ENCODE results near the gene BTAF1. TPM values are rescaled to one million over a fixed set of nuclear protein-coding genes. Genes with fewer than 3 reads are reported as not detected.
A peak's percentile ranks its signal among the peaks of the same experiment; 100 is the strongest.

Gene BTAF1
- polyA plus RNA-seq, 6 donors from 2014 or later, result 9.2 to 25.8 (median 16.1) TPM

DNA sequence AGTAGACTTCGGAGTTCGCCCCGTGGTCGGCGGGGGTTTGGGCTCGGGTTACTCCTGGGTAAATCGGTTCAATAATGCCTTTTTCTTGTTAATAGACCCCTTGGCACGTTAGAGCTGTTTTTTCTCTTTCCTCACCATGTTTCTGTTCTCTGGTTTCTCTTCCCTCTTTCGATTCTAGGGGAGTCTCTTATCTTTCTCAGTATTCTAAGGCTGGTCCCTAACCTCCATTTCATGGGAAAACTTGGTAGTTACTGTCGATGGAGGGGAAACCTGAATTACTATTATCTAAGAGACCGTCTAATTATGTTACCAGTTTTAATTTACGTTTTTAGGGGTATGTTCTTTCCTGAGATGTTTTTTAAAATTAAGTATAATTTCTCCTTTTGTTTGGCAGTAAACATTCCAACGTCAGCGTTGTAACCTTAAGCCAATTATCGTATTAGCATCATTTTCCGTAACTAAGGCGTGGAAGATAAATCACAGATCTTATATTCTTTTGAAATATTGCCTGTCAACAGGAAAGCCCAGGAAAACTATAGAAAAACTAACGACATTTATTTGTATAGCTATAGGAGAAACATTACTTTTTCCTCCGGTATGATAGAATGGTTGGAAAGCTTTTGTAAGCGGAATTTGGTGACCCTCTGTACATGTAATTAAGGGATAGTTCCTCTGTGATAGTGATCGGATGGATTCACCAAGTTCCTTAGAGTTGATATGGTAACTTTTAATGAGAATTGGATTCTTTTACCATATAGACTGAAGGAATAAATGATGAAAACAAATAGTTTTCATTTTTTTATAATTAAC is 847 bp downstream of the BTAF1 start:
- peaks cover 34 to 48% (median 38%) of the 10 kb centered on the region in 3 donors for H3K4me1 Mint-ChIP-seq
- peaks cover 0 to 14% of the 10 kb centered on the region in 2 donors for H3K36me3 Mint-ChIP-seq
- DNase-seq (no peak), ATAC-seq (ENCODE audit: low read depth in 2 of 2) (peak; percentile 19 to 27)
- peak overlapping the region; percentile 90 to 98 (median 95) for H3K4me3 Mint-ChIP-seq
- peak overlapping the region; percentile 98 to 99 (median 99) for H3K27ac Mint-ChIP-seq
- H3K9me3 Mint-ChIP-seq, result no peaks in the 10 kb centered on the region
- peaks cover 0 to under 1% (median 0%) of the 10 kb centered on the region in 3 donors for H3K27me3 Mint-ChIP-seq

DNA sequence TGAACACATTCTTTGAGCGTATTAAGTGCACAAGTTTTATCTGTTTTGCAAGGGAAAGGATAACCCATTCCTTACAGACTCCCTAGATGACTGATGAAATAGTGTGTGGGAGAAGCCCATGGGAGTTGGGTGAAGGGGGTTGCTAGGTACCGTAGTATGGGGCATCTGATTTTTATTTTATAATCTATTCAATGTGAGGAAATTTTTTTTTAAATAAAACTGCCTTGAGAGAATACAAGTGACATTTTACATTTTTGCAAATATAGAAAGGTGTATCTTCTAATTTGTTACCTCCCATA is 1.4 kb downstream of the BTAF1 start:
- ATAC-seq (ENCODE audit: low read depth in 2 of 2) (no peak), DNase-seq (no peak)
- H3K27ac Mint-ChIP-seq, result peak overlapping the region in 4 of 6 donors; percentile 98 to 99 (median 99)
- peaks cover 34 to 48% (median 38%) of the 10 kb centered on the region in 3 donors for H3K4me1 Mint-ChIP-seq
- no peaks in the 10 kb centered on the region for H3K9me3 Mint-ChIP-seq
- H3K27me3 Mint-ChIP-seq, result no peaks in the 10 kb centered on the region
- H3K4me3 Mint-ChIP-seq, result peak overlapping the region; percentile 47 to 98 (median 95)
- H3K36me3 Mint-ChIP-seq, result peaks cover 0 to 13% of the 10 kb centered on the region in 2 donors

DNA sequence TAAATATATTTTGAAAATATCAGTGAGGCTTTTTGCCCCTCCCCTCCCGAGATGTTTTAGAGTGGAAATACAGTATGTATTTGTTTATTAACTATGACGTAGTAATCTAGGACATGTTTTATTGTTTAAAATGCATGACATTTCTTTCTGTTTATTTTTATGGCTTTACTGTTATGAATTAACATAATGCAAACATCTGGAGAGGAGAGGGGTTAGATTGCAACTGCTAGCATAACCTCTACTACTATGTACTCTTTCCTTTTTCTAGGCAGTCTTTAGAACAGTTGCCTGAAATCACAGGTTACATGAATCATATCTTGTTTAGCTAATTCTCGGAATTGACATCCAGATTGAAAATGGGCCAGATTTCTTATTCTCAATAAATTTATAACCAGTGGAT is 7.4 kb downstream of the BTAF1 start:
- Mint-ChIP-seq H3K9me3 (no peaks in the 10 kb centered on the region), H3K27me3 (no peaks in the 10 kb centered on the region), H3K27ac (no peak overlapping the region), H3K36me3 (peaks cover 6 to 24% of the 10 kb centered on the region in 2 donors), H3K4me3 (no peak overlapping the region), H3K4me1 (peaks cover 43 to 55% (median 47%) of the 10 kb centered on the region in 3 donors)
- DNase-seq, result no peak
- no peak for ATAC-seq (ENCODE audit: low read depth in 2 of 2)

DNA sequence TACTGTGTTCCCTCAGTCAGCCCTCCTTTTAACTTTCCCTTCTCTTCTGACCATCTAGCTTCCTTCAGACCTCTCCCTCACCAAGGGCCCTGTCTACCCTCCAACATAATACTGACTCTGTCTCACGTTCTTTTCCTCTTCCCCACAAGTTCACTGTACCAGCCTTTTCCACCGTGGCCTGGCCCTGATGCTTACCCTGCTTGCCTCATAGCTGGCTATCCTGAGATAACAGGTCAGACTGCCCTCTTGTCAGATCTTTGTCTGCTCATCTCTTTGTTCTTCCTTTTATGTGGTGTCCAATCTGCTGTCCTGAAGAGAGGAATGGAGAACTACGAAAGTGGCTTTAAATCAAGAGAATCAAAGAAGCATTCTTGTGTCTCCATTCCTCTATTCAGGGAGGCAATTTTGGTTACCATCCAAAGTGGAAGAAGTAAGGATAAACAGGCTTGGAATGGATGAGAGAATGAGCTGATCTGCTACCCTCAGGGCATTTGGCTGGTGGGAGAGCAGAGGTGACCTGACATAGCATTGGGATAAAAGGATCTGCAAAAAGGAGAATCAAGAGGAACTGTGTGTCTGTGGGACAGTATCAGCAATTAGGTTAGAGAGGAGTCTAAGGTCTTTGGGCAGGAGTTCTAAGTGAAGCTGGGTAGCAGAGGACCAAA is 8.1 kb downstream of the BTAF1 start:
- ATAC-seq (ENCODE audit: low read depth in 2 of 2), result no peak
- Mint-ChIP-seq H3K36me3 (peaks cover 6 to 24% of the 10 kb centered on the region in 2 donors), H3K27me3 (no peaks in the 10 kb centered on the region), H3K9me3 (no peaks in the 10 kb centered on the region), H3K27ac (peak overlapping the region in 4 of 6 donors; percentile 68 to 94 (median 80)), H3K4me1 (peaks cover 41 to 48% (median 46%) of the 10 kb centered on the region in 3 donors), H3K4me3 (no peak overlapping the region)
- no peak for DNase-seq

DNA sequence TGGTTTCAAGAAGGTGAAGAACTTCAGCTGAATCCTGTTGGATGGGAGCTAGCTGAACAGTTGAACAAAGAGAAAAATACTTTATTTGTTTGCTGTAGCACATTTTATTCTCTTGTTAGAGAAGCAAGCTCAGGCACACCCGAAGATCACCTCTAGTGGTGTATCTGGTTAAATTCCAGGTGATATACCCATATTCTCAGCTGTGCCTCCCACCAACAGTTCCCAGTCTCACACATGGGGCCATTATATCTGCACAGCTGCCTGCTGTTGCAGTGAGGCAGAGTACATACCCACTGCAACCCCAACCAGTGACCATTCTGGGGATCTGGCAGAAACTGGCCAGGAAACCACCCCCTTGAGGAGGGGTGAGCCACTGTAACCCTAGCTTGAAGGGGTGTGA is 9.2 kb downstream of the BTAF1 start:
- Mint-ChIP-seq H3K36me3 (peaks cover 6 to 19% of the 10 kb centered on the region in 2 donors), H3K4me1 (peaks cover 42 to 43% (median 43%) of the 10 kb centered on the region in 3 donors)
- no peak for ATAC-seq (ENCODE audit: low read depth in 2 of 2)

DNA sequence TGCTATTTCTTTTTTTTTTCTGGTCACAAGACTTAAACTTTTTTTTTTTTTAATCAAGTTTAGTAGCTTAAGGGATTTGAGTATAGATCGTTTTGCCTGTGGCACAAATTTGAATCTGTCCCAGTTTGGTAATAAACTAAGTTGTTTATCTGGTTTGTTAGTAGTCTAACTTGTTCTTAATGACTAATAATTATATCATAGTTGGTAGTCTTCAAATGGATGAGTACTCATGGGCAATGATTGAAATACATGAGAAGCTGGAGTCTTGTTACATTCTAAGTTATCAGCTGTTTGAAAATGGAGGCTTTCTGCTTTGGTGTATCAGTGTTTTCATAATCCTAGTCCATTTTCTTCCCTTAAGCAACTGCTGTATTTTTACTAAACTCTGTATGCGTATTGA is 12.3 kb downstream of the BTAF1 start:
- no peak overlapping the region for H3K4me3 Mint-ChIP-seq
- no peak overlapping the region for H3K27ac Mint-ChIP-seq
- DNase-seq (no peak), ATAC-seq (ENCODE audit: low read depth in 2 of 2) (no peak)
- H3K9me3 Mint-ChIP-seq, result no peaks in the 10 kb centered on the region
- H3K36me3 Mint-ChIP-seq, result peaks cover 10 to 19% of the 10 kb centered on the region in 2 donors
- H3K27me3 Mint-ChIP-seq, result no peaks in the 10 kb centered on the region
- peaks cover 41 to 51% (median 47%) of the 10 kb centered on the region in 3 donors for H3K4me1 Mint-ChIP-seq

More for the DNA sequence above, 9.2 kb downstream of the BTAF1 start:
- H3K27me3 Mint-ChIP-seq, result no peaks in the 10 kb centered on the region
- H3K4me3 Mint-ChIP-seq, result peak overlapping the region in 2 of 8 donors; percentile 1 to 18
- peak overlapping the region in 2 of 6 donors; percentile 80 to 88 for H3K27ac Mint-ChIP-seq
- no peak for DNase-seq
- H3K9me3 Mint-ChIP-seq, result no peaks in the 10 kb centered on the region

DNA sequence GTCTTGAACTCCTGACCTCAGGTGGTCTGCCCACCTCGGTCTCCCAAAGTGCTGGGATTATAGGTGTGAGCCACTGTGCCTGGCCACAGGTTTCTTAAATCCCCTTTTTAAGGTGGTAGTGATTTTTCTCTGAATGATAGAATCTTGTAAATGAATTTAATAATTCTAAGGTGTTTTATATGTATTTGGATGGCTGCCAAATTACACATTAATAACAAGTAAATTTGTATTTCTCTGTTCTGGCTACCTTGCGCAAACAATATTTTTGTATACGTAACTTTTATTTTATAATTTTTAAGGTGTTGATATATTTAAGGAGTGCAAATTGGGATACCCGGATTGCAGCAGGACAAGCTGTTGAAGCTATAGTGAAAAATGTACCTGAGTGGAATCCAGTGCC is 16.1 kb downstream of the BTAF1 start:
- peaks cover 15 to 24% (median 20%) of the 10 kb centered on the region in 3 donors for H3K4me1 Mint-ChIP-seq
- H3K4me3 Mint-ChIP-seq, result no peak overlapping the region
- peaks cover 9 to 13% of the 10 kb centered on the region in 2 donors for H3K36me3 Mint-ChIP-seq
- ATAC-seq (ENCODE audit: low read depth in 2 of 2), result no peak
- no peaks in the 10 kb centered on the region for H3K27me3 Mint-ChIP-seq
- DNase-seq, result no peak
- H3K27ac Mint-ChIP-seq, result no peak overlapping the region
- H3K9me3 Mint-ChIP-seq, result no peaks in the 10 kb centered on the region

DNA sequence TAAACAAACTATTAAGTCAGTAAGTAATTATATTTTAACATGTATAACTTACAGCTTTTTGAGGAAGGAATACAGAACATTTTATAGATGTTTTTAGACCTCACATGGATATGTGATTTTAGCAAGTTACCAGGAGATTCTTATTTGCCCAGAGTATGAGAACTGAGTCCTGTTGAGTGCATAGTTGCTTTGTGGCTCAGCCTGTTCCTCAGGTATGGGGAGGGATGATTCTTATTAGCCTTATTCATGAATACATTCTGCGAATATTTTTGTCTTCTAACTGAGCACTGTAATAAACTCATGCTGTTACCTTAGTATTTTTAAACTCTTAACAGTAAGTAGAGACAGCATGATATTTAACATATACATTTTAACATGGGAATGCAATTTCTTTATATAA is 17.9 kb downstream of the BTAF1 start:
- Mint-ChIP-seq H3K4me3 (no peak overlapping the region), H3K27me3 (no peaks in the 10 kb centered on the region), H3K9me3 (no peaks in the 10 kb centered on the region), H3K36me3 (peaks cover 2 to 15% of the 10 kb centered on the region in 2 donors), H3K4me1 (peaks cover 5 to 17% (median 17%) of the 10 kb centered on the region in 3 donors), H3K27ac (no peak overlapping the region)
- no peak for DNase-seq
- no peak for ATAC-seq (ENCODE audit: low read depth in 2 of 2)

DNA sequence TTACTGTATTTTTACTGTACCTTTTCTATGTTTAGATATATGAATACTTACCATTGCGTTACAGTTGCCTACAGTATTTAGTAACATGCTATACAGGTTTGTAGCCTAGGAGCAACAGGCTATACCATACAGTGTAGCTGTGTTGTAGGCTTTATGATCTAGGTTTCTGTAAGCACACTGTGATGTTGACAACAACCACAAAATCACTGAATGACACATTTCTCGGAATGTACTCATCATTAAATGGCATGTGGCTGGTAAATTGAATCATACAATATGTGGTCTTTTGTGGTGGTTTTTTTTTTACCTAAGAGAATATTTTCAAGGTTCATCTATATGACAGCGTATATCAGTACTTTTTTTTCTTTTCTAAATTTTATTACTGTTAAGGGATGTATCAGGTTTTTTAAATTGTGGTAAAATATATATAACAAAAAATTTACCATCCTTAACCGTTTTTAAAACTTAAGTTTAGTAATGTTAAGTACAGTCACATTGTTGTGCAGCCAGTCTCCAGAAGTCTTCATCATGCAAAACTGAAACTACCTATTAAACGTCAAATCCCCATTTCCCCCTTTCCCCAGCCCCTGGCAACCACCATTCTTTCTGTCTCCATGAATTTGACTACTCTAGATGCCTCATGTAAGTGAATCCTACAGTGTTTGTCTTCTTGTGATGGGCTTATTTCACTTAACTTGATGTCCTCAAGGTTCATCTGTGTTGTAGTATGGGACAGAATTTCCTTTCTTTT is 21.5 kb downstream of the BTAF1 start:
- ATAC-seq (ENCODE audit: low read depth in 2 of 2) (no peak), DNase-seq (no peak)
- Mint-ChIP-seq H3K9me3 (no peaks in the 10 kb centered on the region), H3K27ac (peak overlapping the region in 1 of 6 donors; percentile 37), H3K4me1 (peaks cover 0 to 2% (median 0%) of the 10 kb centered on the region in 3 donors), H3K36me3 (peaks cover 0 to 11% of the 10 kb centered on the region in 2 donors), H3K4me3 (no peak overlapping the region), H3K27me3 (no peaks in the 10 kb centered on the region)

DNA sequence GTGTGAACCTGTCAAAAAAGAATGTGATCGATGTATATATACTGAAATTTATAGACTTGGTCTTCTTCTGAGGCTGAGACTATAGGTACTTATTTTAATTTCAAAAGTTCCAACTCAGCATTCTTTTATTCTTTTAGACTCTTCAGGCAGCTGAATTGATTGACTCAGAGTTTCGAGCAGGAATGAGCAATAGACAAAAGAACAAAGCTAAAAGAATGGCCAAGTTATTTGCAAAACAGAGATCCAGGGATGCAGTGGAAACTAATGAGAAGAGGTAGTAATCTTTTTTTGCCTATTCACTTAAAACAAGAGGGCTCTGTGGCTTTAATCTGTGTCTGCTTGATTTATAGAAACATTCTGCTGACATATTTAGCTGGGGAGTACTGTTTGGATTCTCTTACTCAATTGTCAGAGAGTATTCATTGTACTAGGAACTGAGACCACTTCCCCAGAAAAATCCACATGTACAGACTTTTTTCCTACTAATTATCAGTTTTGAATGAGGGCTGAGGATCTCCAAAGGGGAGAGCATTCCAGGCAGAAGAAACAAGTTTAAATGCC is 30.1 kb downstream of the BTAF1 start:
- Mint-ChIP-seq H3K36me3 (peaks cover 17 to 20% of the 10 kb centered on the region in 2 donors), H3K27ac (no peak overlapping the region), H3K27me3 (no peaks in the 10 kb centered on the region), H3K4me3 (no peak overlapping the region), H3K9me3 (no peaks in the 10 kb centered on the region), H3K4me1 (peaks cover 0 to 4% (median 0%) of the 10 kb centered on the region in 3 donors)
- ATAC-seq (ENCODE audit: low read depth in 2 of 2) (no peak), DNase-seq (no peak)

DNA sequence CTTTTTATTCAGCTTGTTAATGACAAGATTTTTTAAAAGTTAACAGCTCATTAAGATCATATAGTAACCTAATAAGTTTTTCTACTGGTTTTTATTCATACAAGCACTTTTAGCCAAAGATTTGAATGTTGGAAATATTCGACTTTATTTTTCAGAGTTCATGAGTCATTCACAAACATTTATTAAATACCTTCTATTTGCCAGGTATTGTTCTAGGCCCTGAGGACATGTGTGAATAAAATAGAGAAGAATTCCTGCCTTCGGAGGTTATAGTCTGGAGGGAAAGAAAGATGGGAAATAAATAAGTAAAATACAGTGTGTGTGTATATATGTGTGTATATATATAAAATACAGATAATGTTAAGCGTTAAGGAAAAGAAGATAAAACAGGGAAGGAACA is 31.5 kb downstream of the BTAF1 start:
- H3K4me3 Mint-ChIP-seq, result no peak overlapping the region
- no peaks in the 10 kb centered on the region for H3K27me3 Mint-ChIP-seq
- peaks cover 0 to 4% (median 0%) of the 10 kb centered on the region in 3 donors for H3K4me1 Mint-ChIP-seq
- no peak for DNase-seq
- no peak for ATAC-seq (ENCODE audit: low read depth in 2 of 2)
- peaks cover 27% of the 10 kb centered on the region in 2 donors for H3K36me3 Mint-ChIP-seq
- H3K9me3 Mint-ChIP-seq, result no peaks in the 10 kb centered on the region
- H3K27ac Mint-ChIP-seq, result peak overlapping the region in 1 of 6 donors; percentile 52

DNA sequence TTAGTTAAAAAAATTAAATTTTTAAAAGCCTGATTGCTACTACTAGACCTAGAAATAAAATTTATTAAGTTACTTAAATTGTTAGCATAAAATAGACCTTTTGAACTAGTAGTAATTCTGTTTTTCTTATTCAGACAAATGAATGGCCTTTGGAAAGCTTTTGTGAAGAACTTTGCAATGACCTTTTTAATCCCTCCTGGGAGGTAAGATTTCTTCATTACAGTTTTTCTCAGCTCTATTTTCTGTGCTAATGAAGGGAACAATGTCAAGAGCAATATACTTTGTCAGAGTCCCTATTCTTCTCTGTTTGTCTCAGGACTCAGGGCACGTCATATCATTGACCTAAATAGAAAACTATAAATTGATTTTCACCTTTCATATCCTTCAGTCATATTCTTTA is 33.5 kb downstream of the BTAF1 start:
- H3K27ac Mint-ChIP-seq, result peak overlapping the region in 1 of 6 donors; percentile 8
- H3K9me3 Mint-ChIP-seq, result no peaks in the 10 kb centered on the region
- ATAC-seq (ENCODE audit: low read depth in 2 of 2) (no peak), DNase-seq (no peak)
- H3K4me3 Mint-ChIP-seq, result no peak overlapping the region
- peaks cover 0 to 3% (median 0%) of the 10 kb centered on the region in 3 donors for H3K4me1 Mint-ChIP-seq
- H3K36me3 Mint-ChIP-seq, result peaks cover 26 to 27% of the 10 kb centered on the region in 2 donors
- H3K27me3 Mint-ChIP-seq, result no peaks in the 10 kb centered on the region

DNA sequence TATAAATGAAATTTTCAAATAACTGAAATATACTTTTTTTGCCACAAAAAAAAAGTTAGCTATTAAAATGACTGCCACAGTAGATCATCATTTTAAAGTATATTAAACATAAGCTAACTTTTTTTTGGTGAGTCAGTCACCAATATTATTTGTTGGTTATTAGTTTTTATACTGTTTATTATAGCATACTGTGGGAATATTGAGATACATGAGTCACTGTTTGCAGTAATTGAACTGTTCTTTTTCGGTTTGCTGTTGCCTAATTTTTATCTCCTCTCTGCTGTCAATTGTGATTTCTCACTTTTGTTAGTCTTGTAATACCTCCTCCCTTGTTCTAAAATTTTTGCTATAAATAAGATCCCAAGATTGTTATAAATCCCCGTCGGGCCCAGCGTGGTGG is 45.7 kb downstream of the BTAF1 start:
- H3K27ac Mint-ChIP-seq, result peak overlapping the region in 1 of 6 donors; percentile 28
- no peaks in the 10 kb centered on the region for H3K9me3 Mint-ChIP-seq
- peaks cover 17 to 38% of the 10 kb centered on the region in 2 donors for H3K36me3 Mint-ChIP-seq
- ATAC-seq (ENCODE audit: low read depth in 2 of 2), result no peak
- H3K4me1 Mint-ChIP-seq, result no peaks in the 10 kb centered on the region
- no peaks in the 10 kb centered on the region for H3K27me3 Mint-ChIP-seq
- H3K4me3 Mint-ChIP-seq, result no peak overlapping the region
- DNase-seq, result no peak
